Tibial nerve (tissue), 4 donors: ENCODE results near the gene IL20. TPM values are rescaled to one million over a fixed set of nuclear protein-coding genes. Genes with fewer than 3 reads are reported as not detected.

Experiments
- DNase-seq, 2 donors: peaks; one replicate each; pipeline ENCODE4 v3.0.0-alpha.2; 2019; ENCODE audit warnings: low spot score in 2 of 2
- H3K27ac ChIP-seq, 4 donors: fragments of 200-600 bp; sonication (generic) in 3 of 4; one replicate each; pipeline ENCODE4 v1.5.1; 2017 to 2019; ENCODE audit warnings: mild to moderate bottlenecking in 1 of 4
- H3K27me3 ChIP-seq, 2 donors: fragments of 200-600 bp; sonication (generic) in 1 of 2; one replicate each; pipeline versions ENCODE4 v1.5.1 to v1.6.0; 2017 to 2019
- H3K36me3 ChIP-seq, 3 donors: fragments of 200-600 bp; sonication (generic); one replicate each; pipeline ENCODE4 v1.5.1; 2018 to 2019
- H3K4me1 ChIP-seq, 4 donors: fragments of 200-600 bp; sonication (generic) in 3 of 4; one replicate each; pipeline ENCODE4 v1.5.1; 2017 to 2019
- H3K4me3 ChIP-seq, 4 donors: fragments of 200-600 bp; sonication (generic) in 3 of 4; one replicate each; pipeline ENCODE4 v1.5.1; 2017 to 2019; ENCODE audit warnings: mild to moderate bottlenecking in 1 of 4, moderate library complexity in 1 of 4
- H3K9me3 ChIP-seq, 4 donors: fragments of 200-600 bp; sonication (generic) in 3 of 4; one replicate each; pipeline ENCODE4 v1.5.1; 2017 to 2019
- EP300 ChIP-seq, 2 donors: sonication (generic); formaldehyde crosslinking; IDR thresholded peaks; one replicate each; pipeline ENCODE4 v1.6.1; 2017; ENCODE audit warnings: antibody characterized with exemption in 2 of 2, mild to moderate bottlenecking in 1 of 2
- POLR2A ChIP-seq, 2 donors: fragments of 450-650 bp; IDR thresholded peaks; one replicate each; pipeline ENCODE4 v1.6.1; 2017; ENCODE audit warnings: antibody characterized with exemption in 2 of 2, mild to moderate bottlenecking in 2 of 2, moderate library complexity in 2 of 2
- WGBS, 2 donors: methylation state at CpG; one replicate each; pipeline ENCODE4 v1.1.5; 2018; 5-methylcytosine and 5-hydroxymethylcytosine counted together
- total RNA-seq, 4 donors: library from RNA; depleted of rRNA; stranded (reverse); fragments of >200 nt; gene quantifications; one replicate each; pipeline ENCODE4 v1.1.0, GENCODE V29; 2016
- TF ChIP-seq, protein P1 (sequence below), 5 experiments: fragments of 200-600 bp in 3 of 5; fragments of 450-650 bp in 2 of 5; sonication (generic) in 3 of 5; IDR thresholded peaks; one replicate each; pipeline ENCODE4 v1.5.1; 2016 to 2019; ENCODE audit warnings: antibody characterized with exemption in 5 of 5, mild to moderate bottlenecking in 3 of 5, moderate library complexity in 2 of 5

IL20 gene
- total RNA-seq, 4 donors from 2014 or later, result not detected

DNA sequence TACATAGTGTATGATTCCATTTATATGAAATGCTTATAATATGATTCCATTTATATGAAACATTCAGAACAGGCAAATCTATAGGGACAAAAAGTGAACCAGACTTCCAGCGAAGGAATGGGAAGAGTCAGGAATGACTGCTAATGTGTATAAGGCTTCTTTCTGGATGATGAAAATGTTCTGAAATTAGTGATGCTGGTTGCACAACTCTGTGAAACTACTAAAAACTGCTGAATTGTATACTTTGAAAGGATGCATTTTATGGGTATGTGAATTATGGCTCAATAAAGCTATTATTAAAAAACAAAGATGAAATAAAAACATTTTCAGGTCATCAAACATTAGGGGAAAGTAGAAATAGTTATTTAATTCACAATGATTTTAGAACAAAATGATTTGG lies 17.7 kb downstream of the IL20 start:
- no peak for DNase-seq
- H3K36me3 ChIP-seq, result no peaks in the 10 kb centered on the region
- no peaks in the 10 kb centered on the region for H3K27me3 ChIP-seq
- 86 to 97% methylated on average over 1 of the region's 1 CpG for WGBS, 2 donors
- no peak overlapping the region for H3K4me3 ChIP-seq
- TF ChIP-seq POLR2A (IDR thresholded peaks at IDR 0.05), result no peak
- TF ChIP-seq EP300 (IDR thresholded peaks at IDR 0.05), result no peak
- TF ChIP-seq, protein P1, sequence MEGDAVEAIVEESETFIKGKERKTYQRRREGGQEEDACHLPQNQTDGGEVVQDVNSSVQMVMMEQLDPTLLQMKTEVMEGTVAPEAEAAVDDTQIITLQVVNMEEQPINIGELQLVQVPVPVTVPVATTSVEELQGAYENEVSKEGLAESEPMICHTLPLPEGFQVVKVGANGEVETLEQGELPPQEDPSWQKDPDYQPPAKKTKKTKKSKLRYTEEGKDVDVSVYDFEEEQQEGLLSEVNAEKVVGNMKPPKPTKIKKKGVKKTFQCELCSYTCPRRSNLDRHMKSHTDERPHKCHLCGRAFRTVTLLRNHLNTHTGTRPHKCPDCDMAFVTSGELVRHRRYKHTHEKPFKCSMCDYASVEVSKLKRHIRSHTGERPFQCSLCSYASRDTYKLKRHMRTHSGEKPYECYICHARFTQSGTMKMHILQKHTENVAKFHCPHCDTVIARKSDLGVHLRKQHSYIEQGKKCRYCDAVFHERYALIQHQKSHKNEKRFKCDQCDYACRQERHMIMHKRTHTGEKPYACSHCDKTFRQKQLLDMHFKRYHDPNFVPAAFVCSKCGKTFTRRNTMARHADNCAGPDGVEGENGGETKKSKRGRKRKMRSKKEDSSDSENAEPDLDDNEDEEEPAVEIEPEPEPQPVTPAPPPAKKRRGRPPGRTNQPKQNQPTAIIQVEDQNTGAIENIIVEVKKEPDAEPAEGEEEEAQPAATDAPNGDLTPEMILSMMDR (IDR thresholded peaks at IDR 0.05), result no peak
- H3K9me3 ChIP-seq, result peaks cover 0 to 14% (median 3%) of the 10 kb centered on the region in 4 donors
- H3K4me1 ChIP-seq, result no peaks in the 10 kb centered on the region
- H3K27ac ChIP-seq, result no peak overlapping the region

DNA sequence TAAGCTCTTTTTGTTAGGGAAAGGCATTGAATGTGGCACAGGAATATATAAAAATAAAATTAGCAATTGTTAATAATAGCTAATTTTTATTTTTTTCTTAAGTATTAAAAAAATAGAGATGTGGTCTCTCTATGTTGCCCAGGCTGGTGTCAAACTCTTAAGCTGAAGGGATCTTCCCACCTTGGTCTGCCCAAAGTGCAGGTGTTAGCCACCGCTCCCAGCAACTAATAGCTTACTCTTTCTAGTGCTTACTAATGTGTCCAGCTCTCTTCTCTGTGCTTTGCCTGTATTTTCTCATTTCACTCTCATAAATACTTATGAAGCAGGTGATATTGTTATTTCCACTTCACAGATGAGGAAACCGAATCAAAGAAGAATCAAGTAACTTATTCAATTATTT lies 18.5 kb downstream of the IL20 start:
- no peak overlapping the region for H3K27ac ChIP-seq
- TF ChIP-seq, protein P1 (IDR thresholded peaks at IDR 0.05), result no peak
- TF ChIP-seq POLR2A (IDR thresholded peaks at IDR 0.05) (no peak), EP300 (IDR thresholded peaks at IDR 0.05) (no peak)
- H3K4me3 ChIP-seq, result no peak overlapping the region
- WGBS, 2 donors, result 86 to 94% methylated on average over 2 of the region's 2 CpGs
- peaks cover 0 to 7% (median 0%) of the 10 kb centered on the region in 4 donors for H3K9me3 ChIP-seq
- H3K27me3 ChIP-seq, result peaks cover 0 to 2% of the 10 kb centered on the region in 2 donors
- H3K36me3 ChIP-seq, result no peaks in the 10 kb centered on the region
- no peak for DNase-seq
- no peaks in the 10 kb centered on the region for H3K4me1 ChIP-seq

DNA sequence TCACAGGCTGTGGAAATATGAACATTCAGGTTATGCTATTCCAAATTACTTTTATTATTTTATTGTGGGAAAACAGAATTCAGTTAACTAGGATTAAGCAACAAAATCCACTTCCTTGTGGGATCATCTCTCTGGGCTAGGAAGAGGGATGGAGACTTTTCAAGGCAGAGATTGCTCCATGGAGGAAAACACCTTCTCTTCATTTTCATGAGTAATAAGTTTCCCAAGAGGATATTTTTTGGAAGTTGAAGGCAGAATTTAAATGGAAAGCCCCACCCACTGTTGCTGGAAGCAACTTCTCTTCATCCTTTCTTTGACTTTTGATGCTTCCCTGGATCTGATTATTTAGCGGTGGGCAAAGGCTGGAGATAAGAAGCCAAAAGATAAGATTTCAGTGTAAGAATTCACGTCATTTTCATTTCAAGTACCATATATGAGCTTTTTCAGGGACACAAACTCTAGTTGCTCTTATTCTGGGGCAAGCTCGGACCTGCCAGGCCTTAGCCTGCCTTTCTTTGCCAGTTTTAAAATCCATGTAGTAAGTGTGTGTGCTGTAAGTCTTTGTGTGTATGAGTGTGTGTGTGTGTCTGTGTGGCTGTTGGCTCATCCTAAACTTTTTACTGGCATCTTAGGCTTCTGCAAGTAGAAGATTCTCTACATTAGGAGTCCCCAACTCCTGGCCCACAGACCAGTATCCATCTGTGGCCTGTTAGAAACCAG lies 20.1 kb downstream of the IL20 start:
- DNase-seq, result no peak
- Histone ChIP-seq H3K4me1 (no peaks in the 10 kb centered on the region), H3K9me3 (no peaks in the 10 kb centered on the region), H3K27me3 (peaks cover 0 to 11% of the 10 kb centered on the region in 2 donors), H3K36me3 (no peaks in the 10 kb centered on the region), H3K4me3 (no peak overlapping the region), H3K27ac (no peak overlapping the region)
- 83 to 86% methylated on average over 3 of the region's 3 CpGs for WGBS, 2 donors
- TF ChIP-seq, protein P1 (IDR thresholded peaks at IDR 0.05), result no peak
- no peak for TF ChIP-seq EP300 (IDR thresholded peaks at IDR 0.05)
- no peak for TF ChIP-seq POLR2A (IDR thresholded peaks at IDR 0.05)

DNA sequence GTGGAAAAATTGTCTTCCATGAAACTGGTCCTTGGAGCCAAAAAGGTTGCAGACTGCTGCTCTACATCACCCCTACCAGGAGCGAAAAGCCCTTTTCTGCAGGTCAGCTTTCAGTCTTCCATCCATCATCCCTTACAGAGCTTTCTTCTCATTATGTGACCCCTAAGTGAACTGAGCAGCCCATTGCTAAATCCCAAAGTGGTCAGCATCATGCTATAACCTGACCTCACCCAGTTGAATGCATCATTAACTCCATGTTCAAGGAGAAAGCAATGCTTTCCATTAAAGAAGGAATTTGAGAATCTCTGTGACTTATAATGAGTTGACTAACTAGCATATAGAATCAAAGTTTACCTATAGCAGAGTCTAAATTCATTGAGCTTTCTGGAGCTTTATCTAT lies 21.4 kb downstream of the IL20 start:
- no peaks in the 10 kb centered on the region for H3K9me3 ChIP-seq
- H3K36me3 ChIP-seq, result no peaks in the 10 kb centered on the region
- H3K27me3 ChIP-seq, result peaks cover 0 to 13% of the 10 kb centered on the region in 2 donors
- no peak overlapping the region for H3K4me3 ChIP-seq
- DNase-seq, result no peak
- 88 to 92% methylated on average over 1 of the region's 1 CpG for WGBS, 2 donors
- H3K4me1 ChIP-seq, result no peaks in the 10 kb centered on the region
- no peak overlapping the region for H3K27ac ChIP-seq
- TF ChIP-seq EP300 (IDR thresholded peaks at IDR 0.05), result no peak
- TF ChIP-seq, protein P1 (IDR thresholded peaks at IDR 0.05), result no peak
- TF ChIP-seq POLR2A (IDR thresholded peaks at IDR 0.05), result no peak

DNA sequence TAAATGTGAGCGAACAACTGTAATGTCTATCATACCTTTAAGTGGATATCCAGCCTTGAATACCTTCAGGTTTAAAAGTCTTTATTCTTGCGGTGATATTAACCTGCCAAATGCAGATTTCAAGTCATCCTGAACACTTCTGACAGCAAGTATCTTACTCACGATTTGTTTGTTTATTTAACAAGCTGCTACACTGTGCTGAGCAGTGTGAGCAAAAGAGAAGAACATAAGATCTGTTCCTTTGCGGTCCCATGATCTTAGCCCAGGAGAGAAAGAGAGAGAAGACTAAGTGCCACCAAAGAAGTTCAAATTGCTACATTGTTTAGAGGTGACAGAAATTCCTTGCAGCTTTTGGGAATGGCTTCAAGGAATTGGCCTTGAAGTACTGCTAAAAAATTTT lies 22.3 kb downstream of the IL20 start:
- H3K9me3 ChIP-seq, result no peaks in the 10 kb centered on the region
- TF ChIP-seq EP300 (IDR thresholded peaks at IDR 0.05) (no peak), POLR2A (IDR thresholded peaks at IDR 0.05) (no peak)
- TF ChIP-seq, protein P1 (IDR thresholded peaks at IDR 0.05), result no peak
- no peak overlapping the region for H3K4me3 ChIP-seq
- H3K27me3 ChIP-seq, result peaks cover 0 to 13% of the 10 kb centered on the region in 2 donors
- H3K36me3 ChIP-seq, result no peaks in the 10 kb centered on the region
- no peak overlapping the region for H3K27ac ChIP-seq
- no peak for DNase-seq
- no peaks in the 10 kb centered on the region for H3K4me1 ChIP-seq
- WGBS, 2 donors, result 67 to 80% methylated on average over 4 of the region's 4 CpGs
